PC-3 (cell line): Measurements from ENCODE around the gene CLIP1. TPM values are rescaled to one million over a fixed set of nuclear protein-coding genes. Genes with fewer than 3 reads are reported as not detected.
"Not testable (repeated sequence)": the region's sequence is repeated elsewhere in the genome, so short reads cannot be mapped to it uniquely, and the experiment has no call there.

Source experiments
- ATAC-seq: fragments of 200-7000 bp; cut with Tn5 transposase; 2 replicates; pipeline ENCODE4 v1.9.1; 2020; ENCODE audit warnings: mild to moderate bottlenecking, moderate library complexity
- BruUV-seq: library from RNA; stranded (reverse); fragments of 400-500 nt; replicated peaks from 2 replicates; lab custom pipeline; 2021; lab: Mats Ljungman, UMichigan
- CTCF ChIA-PET: fragments of 300-600 bp; sonication (Branson Sonifier 250); formaldehyde crosslinking; loops from one replicate; lab custom pipeline; 2022; ENCODE audit warnings: antibody characterized with exemption; lab: Charles Lee
- POLR2A ChIA-PET: fragments of 300-600 bp; sonication (Branson Sonifier 250); formaldehyde crosslinking; loops from one replicate; lab custom pipeline; 2022; ENCODE audit warnings: antibody characterized with exemption; ENCODE audit not compliant: unreplicated experiment; lab: Charles Lee
- DNase-seq: peaks from one replicate; pipeline ENCODE4 v3.0.0-alpha.2; 2015
- H2AFZ ChIP-seq: fragments of 300-600 bp; sonication (generic); 2 replicates; pipeline ENCODE4 v1.6.0; 2016; ENCODE audit warnings: antibody characterized with exemption, low read length
- H3F3A ChIP-seq: fragments of 300-600 bp; sonication (generic); one replicate; pipeline ENCODE4 v1.6.0; 2017; ENCODE audit warnings: antibody characterized with exemption, low read length, control low read depth, mild to moderate bottlenecking; ENCODE audit not compliant: unreplicated experiment
- H3K27ac ChIP-seq: fragments of 300-600 bp; sonication (generic); 2 replicates; pipeline ENCODE4 v1.5.1; 2016; ENCODE audit warnings: mild to moderate bottlenecking, low read length
- H3K27me3 ChIP-seq: fragments of 300-600 bp; sonication (generic); 2 replicates; pipeline ENCODE4 v1.6.1; 2016; ENCODE audit warnings: low read length, mixed read lengths
- H3K36me3 ChIP-seq: fragments of 300-600 bp; sonication (generic); 2 replicates; pipeline ENCODE4 v1.6.1; 2016; ENCODE audit warnings: low read depth, mixed run types, low read length, mixed read lengths
- H3K4me1 ChIP-seq: fragments of 300-600 bp; sonication (generic); 2 replicates; pipeline ENCODE4 v1.5.1; 2016; ENCODE audit warnings: low read length; ENCODE audit not compliant: insufficient read depth
- H3K4me2 ChIP-seq: fragments of 300-600 bp; sonication (generic); 2 replicates; pipeline ENCODE4 v1.6.0; 2016; ENCODE audit warnings: low read length
- H3K4me3 ChIP-seq: fragments of 300-600 bp; sonication (generic); 2 replicates; pipeline ENCODE4 v1.5.1; 2016; ENCODE audit warnings: mild to moderate bottlenecking, low read length, mixed read lengths
- H3K79me2 ChIP-seq: fragments of 300-600 bp; sonication (generic); 2 replicates; pipeline ENCODE4 v1.6.1; 2017; ENCODE audit warnings: low read length, mixed read lengths
- H3K9ac ChIP-seq: fragments of 300-600 bp; sonication (generic); 2 replicates; pipeline ENCODE4 v1.6.0; 2016; ENCODE audit warnings: mild to moderate bottlenecking, low read length
- H3K9me2 ChIP-seq: fragments of 300-600 bp; sonication (generic); replicated peaks from 2 replicates; pipeline ENCODE4 v1.6.1; 2016; ENCODE audit warnings: mixed run types, low read length, mixed read lengths
- H3K9me3 ChIP-seq: fragments of 300-600 bp; sonication (generic); 2 replicates; pipeline ENCODE4 v1.6.1; 2016; ENCODE audit warnings: low read length, mixed read lengths
- H4K20me1 ChIP-seq: fragments of 300-600 bp; sonication (generic); 2 replicates; pipeline ENCODE4 v1.6.1; 2016; ENCODE audit warnings: low read length, mixed read lengths
- EZH2 ChIP-seq: fragments of 300-600 bp; sonication (generic); IDR thresholded peaks from one replicate; pipeline ENCODE4 v1.6.1; 2017; ENCODE audit warnings: antibody characterized with exemption, mild to moderate bottlenecking, low read length; ENCODE audit not compliant: unreplicated experiment
- EZH2phosphoT487 ChIP-seq: fragments of 300-600 bp; sonication (generic); IDR thresholded peaks from 2 replicates; pipeline ENCODE4 v1.6.1; 2018; ENCODE audit warnings: mild to moderate bottlenecking, antibody characterized with exemption, low read length, borderline replicate concordance
- intact Hi-C: fragments of 100-400 bp; cut with micrococcal nuclease; formaldehyde crosslinking; loops from 2 replicates; pipeline ENCODE4 v1.9.0; 2023
- total RNA-seq: library from RNA; depleted of rRNA; stranded (reverse); fragments of >200 nt; gene quantifications from 2 replicates; pipeline ENCODE4 v1.2.3, GENCODE V29; 2014
- TF ChIP-seq, protein P1 (sequence below): fragments of 300-600 bp; sonication (generic); conservative IDR thresholded peaks from 2 replicates; pipeline ENCODE4 v1.5.1; 2017; ENCODE audit warnings: antibody characterized with exemption, low read depth, mild to moderate bottlenecking, low read length

Gene CLIP1
- total RNA-seq, 1 experiment from 2014 or later, result 46.4 TPM

- H3K9me3 ChIP-seq, H3F3A ChIP-seq, H3K9me2 ChIP-seq, H3K9ac ChIP-seq, H3K4me3 ChIP-seq, BruUV-seq, H4K20me1 ChIP-seq, H2AFZ ChIP-seq, POLR2A ChIA-PET, H3K79me2 ChIP-seq, H3K27me3 ChIP-seq, H3K4me2 ChIP-seq, DNase-seq, H3K36me3 ChIP-seq, intact Hi-C loops, ATAC-seq, H3K4me1 ChIP-seq, H3K27ac ChIP-seq: not testable (repeated sequence)
- CTCF ChIA-PET, result interaction anchor here (0.6 kb wide), 1 partner anchor 10 kb away, joined by 7 read pairs; no protein-coding TSS in a partner anchor
Observed at GRCh38 chr12:122438822-122439221, 16.4 kb upstream of the CLIP1 start.

GRCh38 chr12:122437656-122438121 lies 15.2 kb upstream of the CLIP1 start:
- TF ChIP-seq EZH2, result no peak
- TF ChIP-seq, protein P1, sequence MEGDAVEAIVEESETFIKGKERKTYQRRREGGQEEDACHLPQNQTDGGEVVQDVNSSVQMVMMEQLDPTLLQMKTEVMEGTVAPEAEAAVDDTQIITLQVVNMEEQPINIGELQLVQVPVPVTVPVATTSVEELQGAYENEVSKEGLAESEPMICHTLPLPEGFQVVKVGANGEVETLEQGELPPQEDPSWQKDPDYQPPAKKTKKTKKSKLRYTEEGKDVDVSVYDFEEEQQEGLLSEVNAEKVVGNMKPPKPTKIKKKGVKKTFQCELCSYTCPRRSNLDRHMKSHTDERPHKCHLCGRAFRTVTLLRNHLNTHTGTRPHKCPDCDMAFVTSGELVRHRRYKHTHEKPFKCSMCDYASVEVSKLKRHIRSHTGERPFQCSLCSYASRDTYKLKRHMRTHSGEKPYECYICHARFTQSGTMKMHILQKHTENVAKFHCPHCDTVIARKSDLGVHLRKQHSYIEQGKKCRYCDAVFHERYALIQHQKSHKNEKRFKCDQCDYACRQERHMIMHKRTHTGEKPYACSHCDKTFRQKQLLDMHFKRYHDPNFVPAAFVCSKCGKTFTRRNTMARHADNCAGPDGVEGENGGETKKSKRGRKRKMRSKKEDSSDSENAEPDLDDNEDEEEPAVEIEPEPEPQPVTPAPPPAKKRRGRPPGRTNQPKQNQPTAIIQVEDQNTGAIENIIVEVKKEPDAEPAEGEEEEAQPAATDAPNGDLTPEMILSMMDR, result no peak
- Histone ChIP-seq H3K4me3 (no peak overlapping the region), H3K4me2 (peak overlapping the region; percentile 2; the same call in 1 of the 2 replicates), H3K79me2 (no peaks in the 10 kb centered on the region), H3K9me2 (no peaks in the 10 kb centered on the region), H3F3A (no peaks in the 10 kb centered on the region), H3K4me1 (no peaks in the 10 kb centered on the region), H3K9me3 (no peaks in the 10 kb centered on the region), H3K27ac (no peak overlapping the region), H3K36me3 (no peaks in the 10 kb centered on the region), H3K27me3 (no peaks in the 10 kb centered on the region), H4K20me1 (no peaks in the 10 kb centered on the region), H3K9ac (no peak overlapping the region), H2AFZ (peak overlapping the region; percentile 7; the same call in 1 of the 2 replicates)
- intact Hi-C loops, result no loop called here
- ChIA-PET CTCF (no interaction called here), POLR2A (no interaction called here)
- no TSS peak for BruUV-seq
- DNase-seq, result peak; percentile 55
- peak; percentile 94 for ATAC-seq

DNA sequence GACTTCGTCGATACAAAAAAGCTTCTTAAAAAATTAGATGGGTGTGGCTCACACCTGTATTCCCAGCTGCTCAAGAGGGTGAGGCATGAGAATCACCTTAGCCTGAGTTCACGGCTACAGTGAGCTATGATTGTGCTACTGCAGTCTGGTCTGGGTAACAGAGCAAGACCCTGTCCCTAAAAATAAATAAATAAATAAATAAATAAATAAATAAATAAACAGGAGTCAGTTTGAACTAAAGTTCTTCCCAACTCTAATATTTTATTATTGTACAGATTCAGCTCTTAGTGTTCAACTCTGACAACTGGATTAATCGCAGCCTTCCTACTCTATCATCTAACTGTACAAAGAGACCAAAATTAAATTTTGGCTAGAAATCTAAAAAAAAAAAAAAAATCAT lies 12.7 kb upstream of the CLIP1 start:
- no peaks in the 10 kb centered on the region for H3K9me2 ChIP-seq
- TF ChIP-seq EZH2phosphoT487 (no peak), EZH2 (no peak)
- TF ChIP-seq, protein P1, result no peak
- H3K27me3 ChIP-seq, result no peaks in the 10 kb centered on the region
- no peak overlapping the region for H3K9ac ChIP-seq
- ChIA-PET CTCF (no interaction called here), POLR2A (no interaction called here)
- no peaks in the 10 kb centered on the region for H3F3A ChIP-seq
- no peaks in the 10 kb centered on the region for H3K4me1 ChIP-seq
- BruUV-seq, result no TSS peak
- H3K4me3 ChIP-seq, result no peak overlapping the region
- DNase-seq, result no peak
- no peaks in the 10 kb centered on the region for H3K9me3 ChIP-seq
- no peaks in the 10 kb centered on the region for H3K36me3 ChIP-seq
- intact Hi-C loops, result no loop called here
- no peak overlapping the region for H2AFZ ChIP-seq
- no peaks in the 10 kb centered on the region for H4K20me1 ChIP-seq
- no peaks in the 10 kb centered on the region for H3K79me2 ChIP-seq
- no peak for ATAC-seq
- H3K27ac ChIP-seq, result no peak overlapping the region
- no peak overlapping the region for H3K4me2 ChIP-seq

DNA sequence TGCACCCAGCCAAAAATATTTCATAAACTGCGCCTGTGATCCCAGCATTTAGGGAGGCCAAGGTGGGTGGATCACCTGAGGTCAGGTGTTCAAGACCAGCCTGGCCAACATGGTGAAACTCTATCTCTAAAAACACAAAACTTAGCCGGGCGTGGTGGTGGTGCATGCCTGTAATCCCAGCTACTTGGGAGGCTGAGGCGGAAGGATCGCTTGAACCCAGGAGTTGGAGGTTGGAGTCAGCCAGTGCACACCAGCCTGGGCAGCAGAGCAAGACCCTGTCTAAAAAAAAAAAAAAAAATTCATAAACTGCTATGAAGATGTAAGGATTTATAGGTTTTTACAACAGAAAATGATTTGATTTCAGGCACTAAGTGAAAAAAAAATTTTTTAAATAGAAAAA lies 6.6 kb upstream of the CLIP1 start:
- ATAC-seq, intact Hi-C loops, H3K9me3 ChIP-seq, H3K9ac ChIP-seq, H3K4me3 ChIP-seq, CTCF ChIA-PET, H3K79me2 ChIP-seq, H3K4me2 ChIP-seq, H4K20me1 ChIP-seq, H3K4me1 ChIP-seq, H3K27ac ChIP-seq, H3K27me3 ChIP-seq, H3F3A ChIP-seq, H3K36me3 ChIP-seq, H2AFZ ChIP-seq, DNase-seq, BruUV-seq, H3K9me2 ChIP-seq: not testable (repeated sequence)
- POLR2A ChIA-PET, result interaction anchor here (0.6 kb wide), 1 partner anchor 64 kb away, joined by 7 read pairs; no protein-coding TSS in a partner anchor
